PC-9 (cell line): ENCODE data around the gene ZNF787. TPM values are rescaled to one million over a fixed set of nuclear protein-coding genes. Genes with fewer than 3 reads are reported as not detected.
"Not testable (repeated sequence)": the region's sequence is repeated elsewhere in the genome, so short reads cannot be mapped to it uniquely, and the experiment has no call there.

Experiments used
- BruUV-seq: library from RNA; stranded (reverse); fragments of 400-500 nt; replicated peaks from 2 replicates; lab custom pipeline; 2021; lab: Mats Ljungman, UMichigan
- CTCF ChIA-PET: fragments of 300-600 bp; sonication (Branson Sonifier 250); formaldehyde crosslinking; loops from one replicate; lab custom pipeline; 2022; ENCODE audit warnings: antibody characterized with exemption; lab: Charles Lee
- POLR2A ChIA-PET: fragments of 300-600 bp; sonication (Branson Sonifier 250); formaldehyde crosslinking; loops from one replicate; lab custom pipeline; 2022; ENCODE audit warnings: antibody characterized with exemption; ENCODE audit not compliant: unreplicated experiment; lab: Charles Lee
- DNase-seq, 2 experiments: peaks; one replicate each; pipeline versions ENCODE4 v3.0.0 to v3.0.0-alpha.2; 2015 to 2022; ENCODE audit warnings: mixed read lengths in 1 of 2
- H2AFZ ChIP-seq: fragments of 200-600 bp; sonication (generic); 2 replicates; pipeline ENCODE4 v1.8.1; 2017; ENCODE audit warnings: antibody characterized with exemption
- H3F3A ChIP-seq: fragments of 200-600 bp; sonication (generic); 2 replicates; pipeline ENCODE4 v1.8.1; 2017; ENCODE audit warnings: antibody characterized with exemption, mild to moderate bottlenecking, low read depth; ENCODE audit not compliant: insufficient read depth
- H3K27ac ChIP-seq: fragments of 200-600 bp; sonication (generic); 2 replicates; pipeline ENCODE4 v1.6.1; 2016; ENCODE audit warnings: mixed run types
- H3K27me3 ChIP-seq: fragments of 200-600 bp; sonication (generic); 2 replicates; pipeline ENCODE4 v1.6.1; 2016; ENCODE audit warnings: low read depth, mixed run types; ENCODE audit not compliant: insufficient read depth
- H3K36me3 ChIP-seq: fragments of 200-600 bp; sonication (generic); 2 replicates; pipeline ENCODE4 v1.6.1; 2016; ENCODE audit warnings: low read depth, mixed run types
- H3K4me1 ChIP-seq: fragments of 200-600 bp; sonication (generic); replicated peaks from 2 replicates; pipeline ENCODE4 v1.6.1; 2016; ENCODE audit warnings: mixed run types; ENCODE audit not compliant: insufficient read depth
- H3K4me2 ChIP-seq: fragments of 200-600 bp; sonication (generic); 2 replicates; pipeline ENCODE4 v1.6.1; 2017; ENCODE audit warnings: mixed run types
- H3K4me3 ChIP-seq: fragments of 200-600 bp; sonication (generic); 2 replicates; pipeline ENCODE4 v1.6.1; 2016; ENCODE audit warnings: mixed run types
- H3K79me2 ChIP-seq: fragments of 200-600 bp; sonication (generic); 2 replicates; pipeline ENCODE4 v1.6.1; 2017; ENCODE audit warnings: low read depth, mixed run types
- H3K9me2 ChIP-seq: fragments of 200-600 bp; sonication (generic); 2 replicates; pipeline ENCODE4 v1.8.1; 2017; ENCODE audit warnings: mild to moderate bottlenecking; ENCODE audit not compliant: insufficient read depth
- H3K9me3 ChIP-seq: fragments of 200-600 bp; sonication (generic); 2 replicates; pipeline ENCODE4 v1.8.1; 2016; ENCODE audit warnings: low read depth; ENCODE audit not compliant: insufficient read depth
- H4K20me1 ChIP-seq: fragments of 200-600 bp; sonication (generic); 2 replicates; pipeline ENCODE4 v1.8.1; 2017; ENCODE audit not compliant: insufficient read depth
- EZH2 ChIP-seq: fragments of 200-600 bp; sonication (generic); IDR thresholded peaks from 2 replicates; pipeline ENCODE4 v1.8.0; 2017; ENCODE audit warnings: antibody characterized with exemption, low read depth
- intact Hi-C: fragments of 100-400 bp; cut with micrococcal nuclease; formaldehyde crosslinking; loops from one replicate; pipeline ENCODE4 v1.10.0; 2022; ENCODE audit not compliant: unreplicated experiment
- total RNA-seq: library from RNA; stranded (reverse); gene quantifications from 2 replicates; pipeline ENCODE4 v1.2.3, GENCODE V29; 2021
- TF ChIP-seq, protein P1 (sequence below): fragments of 200-600 bp; sonication (generic); conservative IDR thresholded peaks from 2 replicates; pipeline ENCODE4 v1.6.1; 2017; ENCODE audit warnings: mixed run types, antibody characterized with exemption, mild to moderate bottlenecking, moderate library complexity

Gene ZNF787
- total RNA-seq, 1 experiment from 2014 or later = 51.4 TPM

DNA sequence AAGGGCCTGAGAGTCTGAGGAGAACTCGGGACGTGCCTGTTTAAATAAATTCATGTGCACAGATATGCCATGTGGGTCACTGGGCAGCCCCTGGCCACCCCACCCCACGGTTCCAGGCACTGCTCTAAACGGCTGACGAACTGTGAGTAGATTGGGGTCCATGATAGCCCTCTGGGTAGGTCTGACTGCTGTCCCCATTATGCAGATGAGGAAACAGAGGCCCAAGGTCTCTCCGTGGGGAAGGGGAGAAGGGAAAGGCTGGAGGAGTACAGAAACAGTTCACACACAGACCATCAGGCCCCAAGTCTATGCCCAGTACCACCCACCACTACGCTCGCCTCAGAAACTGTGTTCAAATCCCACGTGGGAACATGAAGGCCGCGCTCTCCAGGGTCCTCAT lies 14.1 kb downstream of the ZNF787 start:
- no TSS peak for BruUV-seq
- Histone ChIP-seq H3K27ac (no peak overlapping the region), H3K9me2 (no peaks in the 10 kb centered on the region), H3K4me2 (no peak overlapping the region), H4K20me1 (peaks cover 85% of the 10 kb centered on the region), H3K36me3 (no peaks in the 10 kb centered on the region; the same call in 1 of the 2 replicates), H3K27me3 (no peaks in the 10 kb centered on the region), H2AFZ (no peak overlapping the region), H3K79me2 (peaks cover 91% of the 10 kb centered on the region), H3K4me1 (peaks cover 20% of the 10 kb centered on the region), H3K9me3 (no peaks in the 10 kb centered on the region), H3K4me3 (no peak overlapping the region), H3F3A (peaks cover 10% of the 10 kb centered on the region)
- ChIA-PET CTCF (no interaction called here), POLR2A (no interaction called here)
- TF ChIP-seq, protein P1, sequence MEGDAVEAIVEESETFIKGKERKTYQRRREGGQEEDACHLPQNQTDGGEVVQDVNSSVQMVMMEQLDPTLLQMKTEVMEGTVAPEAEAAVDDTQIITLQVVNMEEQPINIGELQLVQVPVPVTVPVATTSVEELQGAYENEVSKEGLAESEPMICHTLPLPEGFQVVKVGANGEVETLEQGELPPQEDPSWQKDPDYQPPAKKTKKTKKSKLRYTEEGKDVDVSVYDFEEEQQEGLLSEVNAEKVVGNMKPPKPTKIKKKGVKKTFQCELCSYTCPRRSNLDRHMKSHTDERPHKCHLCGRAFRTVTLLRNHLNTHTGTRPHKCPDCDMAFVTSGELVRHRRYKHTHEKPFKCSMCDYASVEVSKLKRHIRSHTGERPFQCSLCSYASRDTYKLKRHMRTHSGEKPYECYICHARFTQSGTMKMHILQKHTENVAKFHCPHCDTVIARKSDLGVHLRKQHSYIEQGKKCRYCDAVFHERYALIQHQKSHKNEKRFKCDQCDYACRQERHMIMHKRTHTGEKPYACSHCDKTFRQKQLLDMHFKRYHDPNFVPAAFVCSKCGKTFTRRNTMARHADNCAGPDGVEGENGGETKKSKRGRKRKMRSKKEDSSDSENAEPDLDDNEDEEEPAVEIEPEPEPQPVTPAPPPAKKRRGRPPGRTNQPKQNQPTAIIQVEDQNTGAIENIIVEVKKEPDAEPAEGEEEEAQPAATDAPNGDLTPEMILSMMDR = no peak
- TF ChIP-seq EZH2 = no peak
- DNase-seq = no peak
- intact Hi-C loops = no loop called here

DNA sequence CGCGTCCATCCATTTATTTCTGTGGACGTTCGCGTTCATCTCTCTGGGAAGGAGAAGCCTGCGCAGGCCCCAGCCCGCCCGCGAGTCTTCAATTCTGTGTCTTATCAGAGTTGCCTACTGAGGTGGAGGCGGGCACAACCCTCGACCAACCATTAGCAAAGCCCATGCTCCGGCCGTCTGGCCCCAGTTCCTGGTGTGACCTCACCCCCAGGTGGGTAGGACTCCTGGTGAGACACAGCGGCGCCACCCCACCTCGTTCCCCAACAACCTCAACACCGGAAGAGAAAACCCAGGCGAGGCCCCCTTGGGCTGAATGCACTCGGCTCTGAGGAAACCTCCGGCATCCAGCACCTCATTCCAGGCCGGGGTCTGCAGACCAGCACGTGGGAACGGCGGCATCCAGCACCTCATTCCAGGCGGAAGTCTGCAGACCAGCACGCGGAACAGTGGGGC lies 14.7 kb downstream of the ZNF787 start:
- H4K20me1 ChIP-seq = peaks cover 85% of the 10 kb centered on the region
- no TSS peak for BruUV-seq
- no peaks in the 10 kb centered on the region for H3K27me3 ChIP-seq
- H3K4me2 ChIP-seq = no peak overlapping the region
- no peak for DNase-seq
- no peak overlapping the region for H3K27ac ChIP-seq
- H3K79me2 ChIP-seq = peaks cover 91% of the 10 kb centered on the region
- H3K9me3 ChIP-seq = no peaks in the 10 kb centered on the region
- H2AFZ ChIP-seq = no peak overlapping the region
- H3K36me3 ChIP-seq = no peaks in the 10 kb centered on the region; the same call in 1 of the 2 replicates
- intact Hi-C loops = no loop called here
- TF ChIP-seq, protein P1 = no peak
- no peak for TF ChIP-seq EZH2
- H3K9me2 ChIP-seq = no peaks in the 10 kb centered on the region
- ChIA-PET POLR2A (no interaction called here), CTCF (no interaction called here)
- peaks cover 7% of the 10 kb centered on the region; the same call in 1 of the 2 replicates for H3F3A ChIP-seq
- peaks cover 17% of the 10 kb centered on the region for H3K4me1 ChIP-seq
- H3K4me3 ChIP-seq = no peak overlapping the region

DNA sequence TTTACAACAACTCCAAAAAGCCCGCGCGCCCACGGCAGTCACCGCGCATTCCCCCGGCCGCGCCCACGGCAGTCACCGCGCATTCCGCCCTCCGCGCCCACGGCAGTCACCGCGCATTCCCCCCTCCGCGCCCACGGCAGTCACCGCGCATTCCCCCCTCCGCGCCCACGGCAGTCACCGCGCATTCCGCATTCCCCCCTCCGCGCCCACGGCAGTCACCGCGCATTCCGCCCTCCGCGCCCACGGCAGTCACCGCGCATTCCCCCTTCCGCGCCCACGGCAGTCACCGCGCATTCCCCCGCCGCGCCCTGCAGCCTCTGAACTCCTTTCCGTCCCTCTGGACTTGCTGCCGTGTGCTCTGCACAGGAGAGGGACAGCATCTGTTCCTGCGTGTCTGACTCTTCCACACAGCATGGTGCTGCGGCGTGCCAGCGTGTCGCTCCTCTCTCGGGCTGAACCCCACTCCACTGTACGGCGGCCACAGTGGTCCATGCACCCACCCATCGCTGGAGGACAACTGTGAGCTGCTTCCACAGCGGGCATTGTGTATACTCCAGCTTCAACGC lies 15.2 kb downstream of the ZNF787 start:
- intact Hi-C loops, H3K4me2 ChIP-seq, DNase-seq, H2AFZ ChIP-seq, H3K27me3 ChIP-seq, H3K4me3 ChIP-seq, POLR2A ChIA-PET, CTCF ChIA-PET, H3K27ac ChIP-seq, H3K9me3 ChIP-seq, H3F3A ChIP-seq, H3K9me2 ChIP-seq, BruUV-seq, H3K36me3 ChIP-seq: not testable (repeated sequence)
- Histone ChIP-seq H3K4me1 (peaks cover 11% of the 10 kb centered on the region), H4K20me1 (peaks cover 84% of the 10 kb centered on the region), H3K79me2 (peaks cover 90% of the 10 kb centered on the region)
